H1 (cell line): Measurements from ENCODE around the gene MECR. TPM values are rescaled to one million over a fixed set of nuclear protein-coding genes. Genes with fewer than 3 reads are reported as not detected.

ENCODE experiments used
- CTCF ChIA-PET: fragments of 300-600 bp; sonication (Branson Sonifier 250); formaldehyde crosslinking; loops from one replicate; lab custom pipeline; 2021; ENCODE audit not compliant: partially characterized antibody; lab: Charles Lee
- POLR2A ChIA-PET: fragments of 300-600 bp; sonication (Branson Sonifier 250); formaldehyde crosslinking; loops from one replicate; lab custom pipeline; 2021; ENCODE audit warnings: inconsistent platforms; ENCODE audit not compliant: partially characterized antibody; lab: Charles Lee
- DNase-seq, 2 experiments: peaks; one replicate each; pipeline versions ENCODE4 v3.0.0 to v3.0.0-alpha.2; 2010 to 2022; ENCODE audit warnings: low spot score in 2 of 2, low read depth in 1 of 2, mixed read lengths in 1 of 2
- FAIRE-seq: peaks from 2 replicates; lab custom pipeline; 2011; peaks lifted over from hg19 to GRCh38; lab: Jason Lieb, UNC
- H2AFZ ChIP-seq: 2 replicates; pipeline ENCODE4 v1.8.1; 2012; ENCODE audit warnings: low read length, inconsistent platforms
- H2AK5ac ChIP-seq: 2 replicates; pipeline ENCODE4 v1.6.1; 2013; ENCODE audit warnings: low read depth, low read length
- H2BK120ac ChIP-seq: replicated peaks from 2 replicates; pipeline ENCODE3; 2013; ENCODE audit warnings: low read depth, low read length, inconsistent platforms
- H2BK12ac ChIP-seq: 2 replicates; pipeline ENCODE4 v1.6.1; 2013; ENCODE audit warnings: low read depth, low read length
- H2BK15ac ChIP-seq: 2 replicates; pipeline ENCODE4 v1.6.1; 2013; ENCODE audit warnings: low read length
- H2BK20ac ChIP-seq: 2 replicates; pipeline ENCODE4 v1.6.1; 2013; ENCODE audit warnings: low read length
- H2BK5ac ChIP-seq: 2 replicates; pipeline ENCODE4 v1.6.1; 2013; ENCODE audit warnings: low read depth, low read length
- H3K14ac ChIP-seq: 2 replicates; pipeline ENCODE4 v1.6.1; 2013; ENCODE audit warnings: inconsistent platforms; ENCODE audit not compliant: insufficient read length
- H3K18ac ChIP-seq: 2 replicates; pipeline ENCODE4 v1.6.1; 2013; ENCODE audit warnings: low read length; ENCODE audit errors: extremely low read depth
- H3K23ac ChIP-seq: 2 replicates; pipeline ENCODE4 v1.6.1; 2013; ENCODE audit warnings: inconsistent platforms; ENCODE audit not compliant: insufficient read length
- H3K23me2 ChIP-seq: 2 replicates; pipeline ENCODE4 v1.6.1; 2013; ENCODE audit warnings: low read depth, low read length
- H3K27ac ChIP-seq: 2 replicates; pipeline ENCODE4 v1.6.1; 2011; ENCODE audit warnings: low read depth, low read length, inconsistent platforms
- H3K27me3 ChIP-seq, 4 experiments: replicated peaks in 1 of 4; 1 replicate in 1 of 4; 2 replicates in 3 of 4; pipeline versions ENCODE4 v1.6.1 to v1.8.1; 2011 to 2013; ENCODE audit warnings: low read length in 3 of 4, mild to moderate bottlenecking in 3 of 4, inconsistent platforms in 2 of 4, mixed read lengths in 2 of 4, moderate library complexity in 1 of 4; ENCODE audit not compliant: control insufficient read depth in 3 of 4, insufficient read depth in 3 of 4; ENCODE audit errors: extremely low read depth in 1 of 4
- H3K36me3 ChIP-seq, 4 experiments: 2 replicates each; pipeline versions ENCODE4 v1.6.1 to v1.8.1; 2011 to 2013; ENCODE audit warnings: mild to moderate bottlenecking in 4 of 4, low read length in 3 of 4, moderate library complexity in 2 of 4, control low read depth in 1 of 4, inconsistent platforms in 1 of 4; ENCODE audit not compliant: insufficient read depth in 4 of 4, control insufficient read depth in 2 of 4
- H3K4ac ChIP-seq: replicated peaks from 2 replicates; pipeline ENCODE3; 2013; ENCODE audit warnings: low read length, low read depth, mixed read lengths, inconsistent platforms; ENCODE audit not compliant: insufficient read length
- H3K4me1 ChIP-seq, 4 experiments: replicated peaks in 1 of 4; 1 replicate in 1 of 4; 2 replicates in 3 of 4; pipeline versions ENCODE4 v1.6.1 to v1.8.1; 2011 to 2013; ENCODE audit warnings: low read length in 3 of 4, inconsistent platforms in 2 of 4, mixed read lengths in 1 of 4; ENCODE audit not compliant: insufficient read depth in 4 of 4, control insufficient read depth in 3 of 4
- H3K4me2 ChIP-seq, 2 experiments: 2 replicates each; pipeline versions ENCODE4 v1.6.1 to v1.8.1; 2011 to 2013; ENCODE audit warnings: low read depth in 2 of 2, low read length in 2 of 2, control low read depth in 1 of 2, inconsistent platforms in 1 of 2, mild to moderate bottlenecking in 1 of 2; ENCODE audit not compliant: insufficient read depth in 1 of 2
- H3K4me3 ChIP-seq, 4 experiments: fragments of 200-600, 300-600 bp in 1 of 4; sonication (generic), shearing (Covaris generic), sonication (Bioruptor Twin) in 1 of 4; 2 replicates each; pipeline versions ENCODE4 v1.5.1 to v1.8.1; 2011 to 2016; ENCODE audit warnings: low read length in 4 of 4, low read depth in 3 of 4, control low read depth in 2 of 4, inconsistent platforms in 2 of 4, mild to moderate bottlenecking in 2 of 4, mixed read lengths in 1 of 4, moderate library complexity in 1 of 4; ENCODE audit not compliant: insufficient read depth in 2 of 4; ENCODE audit errors: extremely low read depth in 1 of 4
- H3K56ac ChIP-seq: replicated peaks from 2 replicates; pipeline ENCODE3; 2013; ENCODE audit warnings: low read depth, mild to moderate bottlenecking, mixed read lengths, low read length, inconsistent platforms; ENCODE audit not compliant: insufficient read length
- H3K79me1 ChIP-seq: 2 replicates; pipeline ENCODE4 v1.6.1; 2013; ENCODE audit warnings: low read depth, low read length, control low read depth
- H3K79me2 ChIP-seq, 2 experiments: 2 replicates each; pipeline versions ENCODE4 v1.6.1 to v1.8.1; 2012 to 2013; ENCODE audit warnings: low read length in 2 of 2, mild to moderate bottlenecking in 2 of 2, inconsistent platforms in 1 of 2; ENCODE audit not compliant: insufficient read depth in 2 of 2, control insufficient read depth in 1 of 2
- H3K9ac ChIP-seq, 4 experiments: replicated peaks in 1 of 4; 1 replicate in 1 of 4; 2 replicates in 3 of 4; pipeline versions ENCODE4 v1.6.1 to v1.8.1; 2011 to 2013; ENCODE audit warnings: low read depth in 3 of 4, low read length in 3 of 4, control low read depth in 2 of 4, mild to moderate bottlenecking in 2 of 4, moderate library complexity in 2 of 4, inconsistent platforms in 1 of 4; ENCODE audit errors: extremely low read depth in 1 of 4
- H3K9me3 ChIP-seq, 2 experiments: 2 replicates each; pipeline versions ENCODE4 v1.6.1 to v1.8.1; 2012 to 2013; ENCODE audit warnings: mild to moderate bottlenecking in 2 of 2, moderate library complexity in 2 of 2, control low read depth in 1 of 2, inconsistent platforms in 1 of 2, low read depth in 1 of 2, low read length in 1 of 2, mixed read lengths in 1 of 2; ENCODE audit not compliant: insufficient read depth in 2 of 2
- H4K20me1 ChIP-seq, 2 experiments: replicated peaks in 1 of 2; 2 replicates each; pipeline versions ENCODE3 to v1.8.1; 2011 to 2013; ENCODE audit warnings: inconsistent platforms in 2 of 2, low read length in 2 of 2, mild to moderate bottlenecking in 1 of 2; ENCODE audit not compliant: insufficient read depth in 2 of 2, control insufficient read depth in 1 of 2
- H4K5ac ChIP-seq: 2 replicates; pipeline ENCODE4 v1.6.1; 2013; ENCODE audit warnings: low read length, low read depth, mixed read lengths, inconsistent platforms; ENCODE audit not compliant: insufficient read length
- H4K8ac ChIP-seq: 2 replicates; pipeline ENCODE4 v1.8.0; 2013; ENCODE audit warnings: mild to moderate bottlenecking, moderate library complexity, low read length, inconsistent platforms; ENCODE audit not compliant: insufficient read depth; ENCODE audit errors: extremely low read depth
- H4K91ac ChIP-seq: replicated peaks from 2 replicates; pipeline ENCODE3; 2013; ENCODE audit warnings: low read length, mixed read lengths, inconsistent platforms; ENCODE audit not compliant: insufficient read length
- BACH1 ChIP-seq: IDR thresholded peaks from 2 replicates; pipeline ENCODE4 v1.6.1; 2012; ENCODE audit warnings: low read length, improper control_type of control experiment
- BRCA1 ChIP-seq: IDR thresholded peaks from 2 replicates; pipeline ENCODE4 v1.6.1; 2012; ENCODE audit warnings: low read depth, low read length, improper control_type of control experiment
- CBX5 ChIP-seq: fragments of 300-800, 300-1000 bp; sonication (generic); IDR thresholded peaks from 2 replicates; pipeline ENCODE4 v1.7.1; 2016; ENCODE audit warnings: antibody characterized with exemption, low read length, low read depth
- CEBPB ChIP-seq: IDR thresholded peaks from 2 replicates; pipeline ENCODE4 v1.6.1; 2012; ENCODE audit warnings: low read depth, low read length
- HDAC6 ChIP-seq: IDR thresholded peaks from one replicate; pipeline ENCODE4 v1.7.1; 2012; ENCODE audit warnings: low read depth, mild to moderate bottlenecking, inconsistent platforms, low read length, moderate library complexity
- POLR2A ChIP-seq, 2 experiments: IDR thresholded peaks; 1 replicate in 1 of 2; 2 replicates in 1 of 2; pipeline ENCODE4 v1.6.1; 2011; ENCODE audit warnings: low read depth in 2 of 2, low read length in 2 of 2, mild to moderate bottlenecking in 2 of 2; ENCODE audit errors: control extremely low read depth in 1 of 2
- RBBP5 ChIP-seq: IDR thresholded peaks from 2 replicates; pipeline ENCODE4 v1.7.1; 2012; ENCODE audit warnings: low read depth, mild to moderate bottlenecking, inconsistent platforms, low read length, moderate library complexity, borderline replicate concordance
- RNF2 ChIP-seq: fragments of 200-900, 300-1000 bp; sonication (generic); IDR thresholded peaks from 2 replicates; pipeline ENCODE4 v1.7.1; 2016; ENCODE audit warnings: borderline replicate concordance, low read depth, mild to moderate bottlenecking, antibody characterized with exemption, low read length; ENCODE audit not compliant: poor library complexity, severe bottlenecking; ENCODE audit errors: missing control alignments
- SAP30 ChIP-seq: fragments of 300-600 bp; sonication (generic); IDR thresholded peaks from 2 replicates; pipeline ENCODE4 v1.7.1; 2012; ENCODE audit warnings: low read length, moderate library complexity, mild to moderate bottlenecking, inconsistent platforms; ENCODE audit not compliant: insufficient read depth, insufficient replicate concordance
- SUZ12 ChIP-seq: fragments of 200-600 bp; sonication (generic); IDR thresholded peaks from 2 replicates; pipeline ENCODE4 v1.6.1; 2012; ENCODE audit warnings: mild to moderate bottlenecking, inconsistent platforms, low read length, moderate library complexity, mixed read lengths
- TAF1 ChIP-seq: IDR thresholded peaks from 2 replicates; pipeline ENCODE4 v1.6.1; 2011; ENCODE audit warnings: mild to moderate bottlenecking, low read depth, low read length
- ZNF274 ChIP-seq: IDR thresholded peaks from 2 replicates; pipeline ENCODE4 v1.7.0; 2012; ENCODE audit warnings: low read length, borderline replicate concordance; ENCODE audit errors: extremely low read depth
- WGBS, 2 experiments: shearing (Covaris generic) in 1 of 2; methylation state at CpG; one replicate each; pipeline versions ENCODE4 v1.1.6 to v1.1.7; 2013 to 2015; ENCODE audit warnings: low lambda C conversion rate in 2 of 2, mixed read lengths in 2 of 2, inconsistent platforms in 1 of 2, low coverage in 1 of 2, missing lambda C conversion rate in 1 of 2; ENCODE audit not compliant: insufficient replicate concordance in 2 of 2, insufficient coverage in 1 of 2, insufficient read length in 1 of 2; ENCODE audit errors: extremely low coverage in 1 of 2, missing lambda C conversion rate in 1 of 2; 5-methylcytosine and 5-hydroxymethylcytosine counted together
- polyA plus RNA-seq, 7 experiments: library from polyadenylated mRNA; depleted of rRNA in 3 of 7; stranded (reverse) in 5 of 7; unstranded in 2 of 7; fragments of >200 nt in 5 of 7; fragments of 200-250 nt in 2 of 7; gene quantifications; 1 replicate in 5 of 7; 2 replicates in 1 of 7; 4 replicates in 1 of 7; pipeline versions ENCODE4 v1.2.1 to v1.2.3, GENCODE V29; 2011 to 2013; ENCODE audit warnings: missing spikeins in 2 of 7, mixed read lengths in 2 of 7
- total RNA-seq: library from RNA; stranded (reverse); fragmentation: NEBNext Ultra II Directional; extraction: Animal tissue kit (Norgen Biotek cat#: 25700); gene quantifications from 2 replicates; pipeline ENCODE4 v1.2.1, GENCODE V29; 2021

Gene MECR
- total and polyA plus RNA-seq, 2 of the 8 experiments (the other 6 are each of a cell fraction or from before 2014, with no cell fraction given): 24.2 to 24.4 TPM

DNA sequence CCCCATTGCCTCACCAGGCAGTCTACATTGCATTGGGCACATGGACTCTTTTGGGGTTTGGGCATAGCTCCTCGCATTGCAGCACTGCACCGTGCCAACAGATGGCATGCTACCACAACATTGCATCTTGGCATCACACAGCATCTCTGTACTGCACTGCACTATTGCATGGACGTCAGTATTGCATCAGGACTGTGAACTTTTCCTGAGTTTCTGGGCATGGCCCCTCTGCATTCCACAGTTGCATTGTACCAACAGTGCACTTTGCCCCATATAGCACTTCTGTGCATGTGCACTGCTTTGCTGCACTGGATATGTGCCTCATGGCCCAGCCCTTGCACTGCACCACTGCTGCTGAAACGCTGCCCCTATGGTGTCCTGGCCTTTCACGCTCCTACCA is 15.1 kb upstream of the MECR start:
- Histone ChIP-seq H2BK120ac (no peak overlapping the region), H2AK5ac (peak overlapping the region; percentile 75; the same call in 1 of the 2 replicates), H2BK5ac (0 out of 2 replicates have a peak overlapping the region, but pooled peaks have one; percentile 26), H4K5ac (no peak overlapping the region), H3K4me1 (peaks cover 13 to 26% (median 20%) of the 10 kb centered on the region in 4 experiments), H3K27me3 (no peaks in the 10 kb centered on the region), H4K20me1 (no peaks in the 10 kb centered on the region), H3K4me2 (no peak overlapping the region), H3K79me1 (peaks cover 11% of the 10 kb centered on the region), H3K23me2 (peaks cover 2% of the 10 kb centered on the region; the same call in 1 of the 2 replicates), H3K79me2 (no peaks in the 10 kb centered on the region), H2BK15ac (peak overlapping the region; percentile 47; the same call in 1 of the 2 replicates), H3K9me3 (no peaks in the 10 kb centered on the region), H3K9ac (no peak overlapping the region), H2BK12ac (peak overlapping the region; percentile 52; the same call in 1 of the 2 replicates), H3K56ac (no peak overlapping the region), H3K4me3 (no peak overlapping the region), H3K4ac (no peak overlapping the region), H4K8ac (no peak overlapping the region), H3K23ac (no peak overlapping the region), H4K91ac (no peak overlapping the region), H2AFZ (no peak overlapping the region), H3K18ac (no peak overlapping the region; the same call in 1 of the 2 replicates), H2BK20ac (0 out of 2 replicates have a peak overlapping the region, but pooled peaks have one; percentile 13), H3K36me3 (no peaks in the 10 kb centered on the region), H3K14ac (no peak overlapping the region), H3K27ac (no peak overlapping the region)
- ChIA-PET POLR2A (no interaction called here), CTCF (interaction anchor here (0.7 to 12.3 kb wide), 19 partner anchors 10 to 210 kb away, joined by 3 to 113 read pairs (median 4); no protein-coding TSS in a partner anchor)
- FAIRE-seq (no peak), DNase-seq (no peak)
- 86% methylated on average over 5 of the region's 5 CpGs; no CpG with 5 or more reads in 1 of the 2 experiments for WGBS, 2 experiments
- no peak for TF ChIP-seq TAF1
- TF ChIP-seq SUZ12: no peak
- no peak for TF ChIP-seq BACH1
- TF ChIP-seq SAP30: no peak
- TF ChIP-seq ZNF274: no peak
- no peak for TF ChIP-seq RBBP5
- TF ChIP-seq HDAC6: no peak
- no peak for TF ChIP-seq POLR2A (IDR thresholded peaks at IDR 0.05; ENCODE audit: control extremely low read depth in 1 of 2, low read depth in 2 of 2, low read length in 2 of 2)
- TF ChIP-seq RNF2: no peak
- no peak for TF ChIP-seq CBX5
- TF ChIP-seq CEBPB: 0 out of 2 replicates have a peak, but pooled peaks have one; percentile 23
- TF ChIP-seq BRCA1: no peak
